Astrocyte (in vitro differentiated cells and primary cell): ENCODE measurements around the gene CLOCK.

Experiments used
- CTCF ChIP-seq: IDR thresholded peaks from 2 replicates; pipeline ENCODE4 v1.5.1; 2011; ENCODE audit warnings: low read depth, mild to moderate bottlenecking, inconsistent platforms, low read length, moderate library complexity; ENCODE audit not compliant: insufficient read depth
- EZH2 ChIP-seq: IDR thresholded peaks from 2 replicates; pipeline ENCODE4 v1.6.1; 2012; ENCODE audit warnings: mild to moderate bottlenecking, low read length, inconsistent platforms; ENCODE audit not compliant: insufficient read depth

GRCh38 chr4:55431710-55432336 lies 114.9 kb downstream of the CLOCK start:
- TF ChIP-seq CTCF: no peak
- no peak for TF ChIP-seq EZH2
